Neural cell (in vitro differentiated cells): ENCODE data around the gene SEL1L3. TPM values are rescaled to one million over a fixed set of nuclear protein-coding genes. Genes with fewer than 3 reads are reported as not detected.

ENCODE experiments used
- H2AFZ ChIP-seq: fragments of 200-600, 300-800 bp; sonication (generic), shearing (Covaris generic); 2 replicates; pipeline ENCODE4 v1.6.0; 2014; ENCODE audit warnings: low read depth, mild to moderate bottlenecking, antibody characterized with exemption, low read length, moderate library complexity
- H3F3A ChIP-seq: fragments of 200-600 bp; shearing (Covaris generic); 2 replicates; pipeline ENCODE4 v1.6.1; 2016; ENCODE audit warnings: mild to moderate bottlenecking, moderate library complexity, mixed read lengths, antibody characterized with exemption, low read length; ENCODE audit not compliant: insufficient read depth, poor library complexity, severe bottlenecking
- H3K27ac ChIP-seq: fragments of 200-600, 300-800 bp; sonication (generic), shearing (Covaris generic); 2 replicates; pipeline ENCODE4 v1.5.1; 2014; ENCODE audit warnings: mild to moderate bottlenecking, low read length, moderate library complexity
- H3K27me3 ChIP-seq: fragments of 300-800, 200-600 bp; sonication (generic), shearing (Covaris generic); 2 replicates; pipeline ENCODE4 v1.6.0; 2014; ENCODE audit warnings: mild to moderate bottlenecking, low read depth, low read length, moderate library complexity; ENCODE audit not compliant: insufficient read depth
- H3K36me3 ChIP-seq: fragments of 300-800, 200-600 bp; sonication (generic), shearing (Covaris generic); 2 replicates; pipeline ENCODE4 v1.5.1; 2014; ENCODE audit warnings: mild to moderate bottlenecking, antibody characterized with exemption, low read length, moderate library complexity; ENCODE audit not compliant: insufficient read depth
- H3K4me2 ChIP-seq: fragments of 300-800, 200-600 bp; sonication (generic), shearing (Covaris generic); 2 replicates; pipeline ENCODE4 v1.6.0; 2014; ENCODE audit warnings: mild to moderate bottlenecking, low read length
- H3K4me3 ChIP-seq: fragments of 300-800, 200-600 bp; sonication (generic), shearing (Covaris generic); 2 replicates; pipeline ENCODE4 v1.5.1; 2014; ENCODE audit warnings: mild to moderate bottlenecking, low read length, moderate library complexity
- H3K79me2 ChIP-seq: fragments of 200-600 bp; shearing (Covaris generic); replicated peaks from 2 replicates; pipeline ENCODE4 v1.6.0; 2014; ENCODE audit warnings: mild to moderate bottlenecking, low read length, moderate library complexity; ENCODE audit not compliant: insufficient read depth
- H3K9ac ChIP-seq: fragments of 300-800, 200-600 bp; sonication (generic), shearing (Covaris generic); 2 replicates; pipeline ENCODE4 v1.6.1; 2016; ENCODE audit warnings: mild to moderate bottlenecking, low read length, mixed read lengths
- H3K9me2 ChIP-seq: fragments of 200-600 bp; shearing (Covaris generic); 2 replicates; pipeline ENCODE4 v1.6.1; 2016; ENCODE audit warnings: mild to moderate bottlenecking, low read length, mixed read lengths; ENCODE audit not compliant: insufficient read depth
- H3K9me3 ChIP-seq: fragments of 200-600, 300-800 bp; sonication (generic), shearing (Covaris generic); 2 replicates; pipeline ENCODE4 v1.6.1; 2016; ENCODE audit warnings: mild to moderate bottlenecking, mixed run types, low read length, moderate library complexity, mixed read lengths
- H4K20me1 ChIP-seq: fragments of 200-600 bp; shearing (Covaris generic); 2 replicates; pipeline ENCODE4 v1.6.1; 2016; ENCODE audit warnings: mild to moderate bottlenecking, mixed run types; ENCODE audit not compliant: insufficient read depth
- EP300 ChIP-seq: fragments of 450-650 bp; conservative IDR thresholded peaks from 2 replicates; pipeline ENCODE4 v1.6.1; 2014; ENCODE audit warnings: antibody characterized with exemption, mild to moderate bottlenecking, moderate library complexity; ENCODE audit not compliant: poor library complexity, severe bottlenecking
- EZH2 ChIP-seq: fragments of 200-600, 300-800 bp; shearing (Covaris generic), sonication (generic); IDR thresholded peaks from 2 replicates; pipeline ENCODE4 v1.6.1; 2014; ENCODE audit warnings: antibody characterized with exemption, low read length, borderline replicate concordance, mild to moderate bottlenecking; ENCODE audit not compliant: insufficient read depth, poor library complexity, severe bottlenecking
- MXI1 ChIP-seq: fragments of 450-650 bp; conservative IDR thresholded peaks from 2 replicates; pipeline ENCODE4 v1.6.1; 2014; ENCODE audit warnings: antibody characterized with exemption, mild to moderate bottlenecking; ENCODE audit not compliant: poor library complexity, severe bottlenecking
- POLR2AphosphoS5 ChIP-seq: IDR thresholded peaks from 2 replicates; pipeline ENCODE4 v1.6.1; 2012
- RAD21 ChIP-seq: fragments of 450-650 bp; conservative IDR thresholded peaks from 2 replicates; pipeline ENCODE4 v1.6.1; 2014; ENCODE audit warnings: antibody characterized with exemption, mild to moderate bottlenecking, moderate library complexity
- SMC3 ChIP-seq: fragments of 450-650 bp; conservative IDR thresholded peaks from 2 replicates; pipeline ENCODE4 v1.6.1; 2014; ENCODE audit warnings: antibody characterized with exemption, mild to moderate bottlenecking, moderate library complexity; ENCODE audit not compliant: poor library complexity
- TAF1 ChIP-seq: IDR thresholded peaks from 2 replicates; pipeline ENCODE4 v1.6.1; 2012; ENCODE audit warnings: low read depth
- polyA plus RNA-seq: library from polyadenylated mRNA; depleted of rRNA; stranded (reverse); fragments of >200 nt; gene quantifications from 2 replicates; pipeline ENCODE4 v1.2.3, GENCODE V29; 2014
- TF ChIP-seq, protein P1 (sequence below): IDR thresholded peaks from 2 replicates; pipeline ENCODE4 v1.6.1; 2012; ENCODE audit warnings: borderline replicate concordance
- TF ChIP-seq, protein P2 (sequence below): fragments of 450-650 bp; IDR thresholded peaks from 2 replicates; pipeline ENCODE4 v1.5.1; 2014; ENCODE audit warnings: antibody characterized with exemption, mild to moderate bottlenecking, moderate library complexity; ENCODE audit not compliant: poor library complexity, severe bottlenecking

The SEL1L3 gene
- polyA plus RNA-seq, 1 donor from 2014 or later: 2.0 TPM

DNA sequence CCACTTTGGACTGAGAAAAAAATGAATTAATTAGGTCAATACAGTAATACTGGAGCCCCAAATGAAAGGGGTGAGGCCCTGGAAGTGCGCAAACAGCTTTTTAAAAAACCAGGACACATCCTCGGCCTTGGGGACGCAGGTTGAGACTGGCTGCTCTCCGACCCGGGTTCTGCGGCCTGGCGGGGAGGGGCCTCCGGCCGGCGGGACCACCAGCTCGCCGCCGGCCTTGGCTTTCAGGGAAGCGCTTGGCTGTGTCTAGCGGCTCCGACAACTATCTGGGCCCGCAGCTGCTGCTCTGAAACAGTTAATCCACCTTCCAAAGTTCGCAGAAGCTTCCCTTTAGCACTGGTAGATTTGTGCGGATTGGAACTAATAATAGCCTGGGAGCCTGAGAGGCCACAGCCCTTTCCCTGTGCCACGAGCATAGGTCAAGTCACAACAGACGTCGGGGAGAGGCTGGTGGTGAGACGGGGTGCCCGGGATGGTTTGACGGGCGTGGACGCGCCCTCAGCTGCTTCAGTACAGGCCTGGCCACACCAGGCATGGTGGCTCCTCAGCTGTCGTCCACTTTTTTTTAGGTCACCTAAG, 1.1 kb upstream of the SEL1L3 start:
- Histone ChIP-seq H3K9ac (no peak overlapping the region), H3K27ac (no peak overlapping the region), H3K9me2 (no peaks in the 10 kb centered on the region), H3K4me3 (no peak overlapping the region), H3K36me3 (no peaks in the 10 kb centered on the region), H3K9me3 (no peaks in the 10 kb centered on the region), H3K4me2 (no peak overlapping the region), H3F3A (no peaks in the 10 kb centered on the region), H3K27me3 (peaks cover 41% of the 10 kb centered on the region), H3K79me2 (no peaks in the 10 kb centered on the region), H4K20me1 (no peaks in the 10 kb centered on the region), H2AFZ (no peak overlapping the region)
- no peak for TF ChIP-seq MXI1
- TF ChIP-seq, protein P1, sequence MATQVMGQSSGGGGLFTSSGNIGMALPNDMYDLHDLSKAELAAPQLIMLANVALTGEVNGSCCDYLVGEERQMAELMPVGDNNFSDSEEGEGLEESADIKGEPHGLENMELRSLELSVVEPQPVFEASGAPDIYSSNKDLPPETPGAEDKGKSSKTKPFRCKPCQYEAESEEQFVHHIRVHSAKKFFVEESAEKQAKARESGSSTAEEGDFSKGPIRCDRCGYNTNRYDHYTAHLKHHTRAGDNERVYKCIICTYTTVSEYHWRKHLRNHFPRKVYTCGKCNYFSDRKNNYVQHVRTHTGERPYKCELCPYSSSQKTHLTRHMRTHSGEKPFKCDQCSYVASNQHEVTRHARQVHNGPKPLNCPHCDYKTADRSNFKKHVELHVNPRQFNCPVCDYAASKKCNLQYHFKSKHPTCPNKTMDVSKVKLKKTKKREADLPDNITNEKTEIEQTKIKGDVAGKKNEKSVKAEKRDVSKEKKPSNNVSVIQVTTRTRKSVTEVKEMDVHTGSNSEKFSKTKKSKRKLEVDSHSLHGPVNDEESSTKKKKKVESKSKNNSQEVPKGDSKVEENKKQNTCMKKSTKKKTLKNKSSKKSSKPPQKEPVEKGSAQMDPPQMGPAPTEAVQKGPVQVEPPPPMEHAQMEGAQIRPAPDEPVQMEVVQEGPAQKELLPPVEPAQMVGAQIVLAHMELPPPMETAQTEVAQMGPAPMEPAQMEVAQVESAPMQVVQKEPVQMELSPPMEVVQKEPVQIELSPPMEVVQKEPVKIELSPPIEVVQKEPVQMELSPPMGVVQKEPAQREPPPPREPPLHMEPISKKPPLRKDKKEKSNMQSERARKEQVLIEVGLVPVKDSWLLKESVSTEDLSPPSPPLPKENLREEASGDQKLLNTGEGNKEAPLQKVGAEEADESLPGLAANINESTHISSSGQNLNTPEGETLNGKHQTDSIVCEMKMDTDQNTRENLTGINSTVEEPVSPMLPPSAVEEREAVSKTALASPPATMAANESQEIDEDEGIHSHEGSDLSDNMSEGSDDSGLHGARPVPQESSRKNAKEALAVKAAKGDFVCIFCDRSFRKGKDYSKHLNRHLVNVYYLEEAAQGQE: no peak
- no peak for TF ChIP-seq SMC3
- no peak for TF ChIP-seq TAF1
- no peak for TF ChIP-seq POLR2AphosphoS5
- no peak for TF ChIP-seq RAD21

DNA sequence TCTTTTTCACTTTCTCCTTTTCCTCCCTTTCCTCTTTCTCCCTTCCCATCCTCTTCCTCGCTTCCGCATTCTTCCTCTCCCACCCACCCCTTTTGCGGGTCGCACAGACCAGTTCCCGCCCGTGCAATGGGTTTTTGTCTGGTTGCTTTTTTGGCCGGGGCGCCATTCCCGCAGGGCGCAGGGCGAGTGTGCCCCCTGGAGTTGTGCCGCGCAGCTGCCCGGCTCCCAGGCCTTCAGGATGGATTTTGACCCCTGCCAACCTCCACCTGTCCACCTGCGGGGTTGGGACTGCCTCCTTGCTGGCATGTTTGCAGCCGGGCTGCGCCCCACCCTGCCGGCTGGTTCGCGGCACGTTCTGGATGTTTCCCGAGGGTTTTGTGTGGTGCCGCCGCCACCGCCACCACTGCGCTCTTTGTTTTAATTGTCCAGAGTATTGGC, 578 bp upstream of the SEL1L3 start:
- no peaks in the 10 kb centered on the region for H3F3A ChIP-seq
- H3K9me3 ChIP-seq: no peaks in the 10 kb centered on the region
- H4K20me1 ChIP-seq: no peaks in the 10 kb centered on the region
- peaks cover 41% of the 10 kb centered on the region for H3K27me3 ChIP-seq
- peak overlapping the region; percentile 45 for H3K4me3 ChIP-seq
- H3K4me2 ChIP-seq: no peak overlapping the region
- no peak overlapping the region for H3K9ac ChIP-seq
- H3K9me2 ChIP-seq: no peaks in the 10 kb centered on the region
- no peaks in the 10 kb centered on the region for H3K36me3 ChIP-seq
- H3K27ac ChIP-seq: no peak overlapping the region
- H3K79me2 ChIP-seq: no peaks in the 10 kb centered on the region
- TF ChIP-seq, protein P2, sequence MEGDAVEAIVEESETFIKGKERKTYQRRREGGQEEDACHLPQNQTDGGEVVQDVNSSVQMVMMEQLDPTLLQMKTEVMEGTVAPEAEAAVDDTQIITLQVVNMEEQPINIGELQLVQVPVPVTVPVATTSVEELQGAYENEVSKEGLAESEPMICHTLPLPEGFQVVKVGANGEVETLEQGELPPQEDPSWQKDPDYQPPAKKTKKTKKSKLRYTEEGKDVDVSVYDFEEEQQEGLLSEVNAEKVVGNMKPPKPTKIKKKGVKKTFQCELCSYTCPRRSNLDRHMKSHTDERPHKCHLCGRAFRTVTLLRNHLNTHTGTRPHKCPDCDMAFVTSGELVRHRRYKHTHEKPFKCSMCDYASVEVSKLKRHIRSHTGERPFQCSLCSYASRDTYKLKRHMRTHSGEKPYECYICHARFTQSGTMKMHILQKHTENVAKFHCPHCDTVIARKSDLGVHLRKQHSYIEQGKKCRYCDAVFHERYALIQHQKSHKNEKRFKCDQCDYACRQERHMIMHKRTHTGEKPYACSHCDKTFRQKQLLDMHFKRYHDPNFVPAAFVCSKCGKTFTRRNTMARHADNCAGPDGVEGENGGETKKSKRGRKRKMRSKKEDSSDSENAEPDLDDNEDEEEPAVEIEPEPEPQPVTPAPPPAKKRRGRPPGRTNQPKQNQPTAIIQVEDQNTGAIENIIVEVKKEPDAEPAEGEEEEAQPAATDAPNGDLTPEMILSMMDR: peak; percentile 30
- TF ChIP-seq MXI1: no peak
- TF ChIP-seq TAF1: no peak
- no peak overlapping the region for H2AFZ ChIP-seq

DNA sequence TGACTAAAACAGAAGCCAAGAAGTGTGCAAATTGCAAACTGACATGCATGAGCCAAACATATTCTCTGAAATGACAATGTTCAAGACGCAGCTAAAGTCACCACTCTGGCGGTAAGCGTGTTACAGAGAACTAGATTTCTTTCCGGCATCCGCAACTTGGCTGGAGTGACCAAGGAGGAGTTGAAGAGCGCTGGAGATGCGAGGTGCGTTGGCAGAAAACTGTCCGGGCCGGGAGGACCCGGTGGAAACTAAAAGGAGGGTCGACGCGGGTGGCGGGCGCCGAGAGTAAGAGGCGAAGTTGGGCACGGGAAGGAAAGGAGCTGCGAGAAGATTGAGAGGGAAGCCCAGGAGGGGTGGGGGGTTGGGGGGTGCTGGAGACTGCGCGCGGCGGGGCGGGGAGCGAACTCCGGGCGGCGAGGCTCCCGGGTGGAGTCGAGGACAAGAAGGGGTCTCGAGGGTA, 807 bp downstream of the SEL1L3 start:
- peak overlapping the region; percentile 71 for H3K4me2 ChIP-seq
- no peak overlapping the region for H3K27ac ChIP-seq
- H3K9me2 ChIP-seq: no peaks in the 10 kb centered on the region
- H4K20me1 ChIP-seq: no peaks in the 10 kb centered on the region
- TF ChIP-seq, protein P1: no peak
- TF ChIP-seq SMC3 (no peak), EP300 (no peak), EZH2 (no peak), MXI1 (peak; percentile 8)
- TF ChIP-seq, protein P2: no peak
- no peaks in the 10 kb centered on the region for H3K36me3 ChIP-seq
- peaks cover 41% of the 10 kb centered on the region for H3K27me3 ChIP-seq
- H3K79me2 ChIP-seq: no peaks in the 10 kb centered on the region
- H3K9me3 ChIP-seq: no peaks in the 10 kb centered on the region
- peak overlapping the region; percentile 74 for H3K4me3 ChIP-seq
- no peaks in the 10 kb centered on the region for H3F3A ChIP-seq
- no peak overlapping the region for H2AFZ ChIP-seq
- peak overlapping the region; percentile 44 for H3K9ac ChIP-seq
